HCT116 (cell line): ENCODE results near the gene SLC22A12. TPM values are rescaled to one million over a fixed set of nuclear protein-coding genes. Genes with fewer than 3 reads are reported as not detected.

ENCODE experiments used
- ATAC-seq: fragments of 200-7000 bp; cut with Tn5 transposase; 2 replicates; pipeline ENCODE4 v1.9.1; 2020; ENCODE audit warnings: mild to moderate bottlenecking, moderate library complexity
- BruUV-seq: library from RNA; stranded (reverse); fragments of 400-500 nt; replicated peaks from 2 replicates; lab custom pipeline; 2021; lab: Mats Ljungman, UMichigan
- CTCF ChIA-PET: fragments of 300-600 bp; sonication (Branson Sonifier 250); formaldehyde crosslinking; loops from one replicate; lab custom pipeline; 2021; ENCODE audit warnings: antibody characterized with exemption; lab: Charles Lee
- POLR2A ChIA-PET: fragments of 300-600, 350-600 bp; sonication (Branson Sonifier 250); formaldehyde crosslinking; loops from one replicate; lab custom pipeline; 2021; ENCODE audit warnings: antibody characterized with exemption; lab: Charles Lee
- RAD21 ChIA-PET, 2 experiments: fragments of 300-600 bp; sonication (Branson Sonifier 250); formaldehyde crosslinking; loops; one replicate each; lab custom pipeline; 2023; ENCODE audit warnings: low total read pairs in 2 of 2; ENCODE audit not compliant: uncharacterized antibody in 2 of 2, unreplicated experiment in 2 of 2, low non-redundant PET in 1 of 2; lab: Charles Lee
- DNase-seq: peaks from one replicate; pipeline ENCODE4 v3.0.0-alpha.2; 2010; ENCODE audit warnings: low read depth, low spot score
- H2AFZ ChIP-seq: fragments of 200-600 bp; shearing (Covaris generic), sonication (generic); 2 replicates; pipeline ENCODE4 v1.6.1; 2017; ENCODE audit warnings: low read depth, mixed run types, mixed read lengths, antibody characterized with exemption, low read length; ENCODE audit not compliant: poor library complexity, severe bottlenecking
- H3K27ac ChIP-seq: 2 replicates; pipeline ENCODE4 v1.5.1; 2012; ENCODE audit warnings: low read depth, low read length
- H3K27me3 ChIP-seq: fragments of 200-600 bp; sonication (generic); 2 replicates; pipeline ENCODE4 v1.6.1; 2016; ENCODE audit warnings: mixed run types, low read length, mixed read lengths; ENCODE audit not compliant: insufficient read depth
- H3K36me3 ChIP-seq, 2 experiments: fragments of 200-500 bp in 1 of 2; fragments of 200-600 bp in 1 of 2; sonication (Bioruptor generic) in 1 of 2; sonication (generic) in 1 of 2; 2 replicates each; pipeline versions ENCODE4 v1.5.1 to v1.6.1; 2014 to 2016; ENCODE audit warnings: low read length in 2 of 2, inconsistent platforms in 1 of 2, mixed read lengths in 1 of 2, mixed run types in 1 of 2; ENCODE audit not compliant: insufficient read depth in 2 of 2, control insufficient read depth in 1 of 2
- H3K4me1 ChIP-seq, 2 experiments: fragments of 200-600 bp in 1 of 2; sonication (generic) in 1 of 2; 2 replicates each; pipeline versions ENCODE4 v1.5.1 to v1.6.1; 2012 to 2017; ENCODE audit warnings: low read length in 2 of 2, inconsistent platforms in 1 of 2, mild to moderate bottlenecking in 1 of 2, mixed read lengths in 1 of 2, mixed run types in 1 of 2, moderate library complexity in 1 of 2; ENCODE audit not compliant: insufficient read depth in 2 of 2, control insufficient read depth in 1 of 2
- H3K4me2 ChIP-seq: fragments of 200-600 bp; sonication (generic); 2 replicates; pipeline ENCODE4 v1.6.1; 2017; ENCODE audit warnings: mixed run types, low read length, mixed read lengths
- H3K4me3 ChIP-seq, 2 experiments: fragments of 200-600 bp in 1 of 2; sonication (generic) in 1 of 2; replicated peaks in 1 of 2; 2 replicates each; pipeline ENCODE4 v1.5.1; 2011 to 2016; ENCODE audit warnings: low read length in 2 of 2, control low read depth in 1 of 2, low read depth in 1 of 2, mild to moderate bottlenecking in 1 of 2, mixed read lengths in 1 of 2, mixed run types in 1 of 2
- H3K79me2 ChIP-seq: fragments of 200-600 bp; sonication (generic); 2 replicates; pipeline ENCODE4 v1.6.1; 2017; ENCODE audit warnings: mild to moderate bottlenecking, mixed run types, low read length, moderate library complexity, mixed read lengths; ENCODE audit not compliant: insufficient read depth
- H3K9ac ChIP-seq: fragments of 200-600 bp; sonication (generic); 2 replicates; pipeline ENCODE4 v1.6.1; 2016; ENCODE audit warnings: low read length, mixed read lengths
- H3K9me2 ChIP-seq: fragments of 200-600 bp; sonication (generic), shearing (Covaris generic); 2 replicates; pipeline ENCODE4 v1.6.1; 2017; ENCODE audit warnings: mixed run types, mild to moderate bottlenecking, moderate library complexity; ENCODE audit not compliant: insufficient read depth
- H3K9me3 ChIP-seq, 2 experiments: fragments of 200-500 bp in 1 of 2; fragments of 200-600 bp in 1 of 2; sonication (Bioruptor generic) in 1 of 2; sonication (generic) in 1 of 2; 2 replicates each; pipeline ENCODE4 v1.6.1; 2014 to 2017; ENCODE audit warnings: low read length in 2 of 2, mixed read lengths in 2 of 2, inconsistent platforms in 1 of 2, low read depth in 1 of 2, mild to moderate bottlenecking in 1 of 2, mixed run types in 1 of 2, moderate library complexity in 1 of 2; ENCODE audit not compliant: control insufficient read depth in 1 of 2, insufficient read depth in 1 of 2
- H4K20me1 ChIP-seq: fragments of 200-600 bp; sonication (generic), shearing (Covaris generic); 2 replicates; pipeline ENCODE4 v1.6.1; 2017; ENCODE audit warnings: mixed run types, mild to moderate bottlenecking, moderate library complexity; ENCODE audit not compliant: insufficient read depth
- ATF3 ChIP-seq: IDR thresholded peaks from 2 replicates; pipeline ENCODE4 v1.6.1; 2012
- EGR1 ChIP-seq: IDR thresholded peaks from 2 replicates; pipeline ENCODE4 v1.6.1; 2012; ENCODE audit warnings: low read depth
- EZH2phosphoT487 ChIP-seq: fragments of 200-600 bp; IDR thresholded peaks from 2 replicates; pipeline ENCODE4 v1.6.1; 2018; ENCODE audit warnings: antibody characterized with exemption, borderline replicate concordance
- MAX ChIP-seq: IDR thresholded peaks from 2 replicates; pipeline ENCODE4 v1.6.1; 2012
- POLR2AphosphoS5 ChIP-seq: IDR thresholded peaks from 2 replicates; pipeline ENCODE4 v1.6.1; 2011; ENCODE audit warnings: mild to moderate bottlenecking, low read depth, low read length, moderate library complexity
- REST ChIP-seq: IDR thresholded peaks from 2 replicates; pipeline ENCODE4 v1.6.1; 2012; ENCODE audit warnings: low read depth
- SP1 ChIP-seq: IDR thresholded peaks from 2 replicates; pipeline ENCODE4 v1.6.1; 2012; ENCODE audit warnings: low read depth
- intact Hi-C: fragments of 100-400 bp; cut with micrococcal nuclease; formaldehyde crosslinking; loops from 2 replicates; pipeline ENCODE4 v1.10.0; 2022
- total RNA-seq: library from RNA; stranded (reverse); gene quantifications from one replicate; pipeline ENCODE4 v1.2.1, GENCODE V29; 2021; ENCODE audit not compliant: unreplicated experiment

Gene SLC22A12
- total RNA-seq, 1 experiment from 2014 or later, result not detected

- ChIA-PET POLR2A (no interaction called here), CTCF (interaction anchor here (1.0 kb wide), 1 partner anchor 9 kb away, joined by 5 read pairs; no protein-coding TSS in a partner anchor), RAD21 (no interaction called here)
- H3K4me2 ChIP-seq, result no peak overlapping the region
- H3K4me1 ChIP-seq, result peaks cover 0 to 9% of the 10 kb centered on the region in 2 experiments; a peak in 1 of 4 replicates
- DNase-seq (no peak), ATAC-seq (no peak)
- H3K9ac ChIP-seq, result no peak overlapping the region
- no peaks in the 10 kb centered on the region for H3K27me3 ChIP-seq
- no peaks in the 10 kb centered on the region for H4K20me1 ChIP-seq
- H3K9me3 ChIP-seq, result no peaks in the 10 kb centered on the region
- TF ChIP-seq REST (no peak), MAX (no peak), EZH2phosphoT487 (no peak), ATF3 (no peak), EGR1 (no peak), POLR2AphosphoS5 (no peak), SP1 (no peak)
- no peak overlapping the region for H3K4me3 ChIP-seq
- no peak overlapping the region for H3K27ac ChIP-seq
- no TSS peak for BruUV-seq
- H3K79me2 ChIP-seq, result no peaks in the 10 kb centered on the region
- no peaks in the 10 kb centered on the region for H3K36me3 ChIP-seq
- H3K9me2 ChIP-seq, result no peaks in the 10 kb centered on the region
- intact Hi-C loops, result no loop called here
- H2AFZ ChIP-seq, result no peak overlapping the region
These were observed 30.4 kb downstream of the SLC22A12 start for GRCh38 chr11:64621283-64622019.
